A673 (cell line): ENCODE results near the gene TMEM35B.

Experiments used
- EZH2 ChIP-seq: fragments of 200-600 bp; sonication (generic); IDR thresholded peaks from 2 replicates; pipeline ENCODE4 v1.6.1; 2017; ENCODE audit warnings: borderline replicate concordance, low read depth, mild to moderate bottlenecking, mixed read lengths, antibody characterized with exemption, low read length; ENCODE audit not compliant: poor library complexity, severe bottlenecking
- TF ChIP-seq, protein P1 (sequence below): fragments of 300-800, 200-600 bp; sonication (generic); conservative IDR thresholded peaks from 2 replicates; pipeline ENCODE4 v1.5.1; 2017; ENCODE audit warnings: low read depth, mild to moderate bottlenecking, antibody characterized with exemption, low read length, moderate library complexity, mixed read lengths

DNA sequence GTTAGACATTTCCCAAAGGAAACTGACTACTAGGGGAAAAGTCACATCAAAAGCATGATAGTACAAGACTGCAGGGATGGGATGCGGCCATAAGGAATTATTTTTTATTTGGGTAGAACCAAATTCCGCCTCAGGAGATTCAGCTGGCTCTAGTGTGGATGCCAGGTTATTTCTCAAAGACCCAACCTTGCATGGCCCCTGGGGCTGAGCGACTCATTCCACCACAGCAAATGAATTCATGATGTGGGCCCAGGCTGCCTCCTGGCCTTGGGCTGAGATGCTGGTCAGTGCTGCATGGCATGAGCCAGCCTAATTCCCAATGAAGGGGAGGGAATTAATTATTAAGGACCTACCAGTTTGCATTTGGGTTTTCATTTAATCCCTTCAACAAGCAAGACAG lies 11.8 kb downstream of the TMEM35B start:
- TF ChIP-seq EZH2, result no peak
- TF ChIP-seq, protein P1, sequence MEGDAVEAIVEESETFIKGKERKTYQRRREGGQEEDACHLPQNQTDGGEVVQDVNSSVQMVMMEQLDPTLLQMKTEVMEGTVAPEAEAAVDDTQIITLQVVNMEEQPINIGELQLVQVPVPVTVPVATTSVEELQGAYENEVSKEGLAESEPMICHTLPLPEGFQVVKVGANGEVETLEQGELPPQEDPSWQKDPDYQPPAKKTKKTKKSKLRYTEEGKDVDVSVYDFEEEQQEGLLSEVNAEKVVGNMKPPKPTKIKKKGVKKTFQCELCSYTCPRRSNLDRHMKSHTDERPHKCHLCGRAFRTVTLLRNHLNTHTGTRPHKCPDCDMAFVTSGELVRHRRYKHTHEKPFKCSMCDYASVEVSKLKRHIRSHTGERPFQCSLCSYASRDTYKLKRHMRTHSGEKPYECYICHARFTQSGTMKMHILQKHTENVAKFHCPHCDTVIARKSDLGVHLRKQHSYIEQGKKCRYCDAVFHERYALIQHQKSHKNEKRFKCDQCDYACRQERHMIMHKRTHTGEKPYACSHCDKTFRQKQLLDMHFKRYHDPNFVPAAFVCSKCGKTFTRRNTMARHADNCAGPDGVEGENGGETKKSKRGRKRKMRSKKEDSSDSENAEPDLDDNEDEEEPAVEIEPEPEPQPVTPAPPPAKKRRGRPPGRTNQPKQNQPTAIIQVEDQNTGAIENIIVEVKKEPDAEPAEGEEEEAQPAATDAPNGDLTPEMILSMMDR, result no peak
